ENCODE data around the gene NANS.
"Not testable (repeated sequence)": the region's sequence is repeated elsewhere in the genome, so short reads cannot be mapped to it uniquely, and the experiment has no call there.

Gene NANS

DNA sequence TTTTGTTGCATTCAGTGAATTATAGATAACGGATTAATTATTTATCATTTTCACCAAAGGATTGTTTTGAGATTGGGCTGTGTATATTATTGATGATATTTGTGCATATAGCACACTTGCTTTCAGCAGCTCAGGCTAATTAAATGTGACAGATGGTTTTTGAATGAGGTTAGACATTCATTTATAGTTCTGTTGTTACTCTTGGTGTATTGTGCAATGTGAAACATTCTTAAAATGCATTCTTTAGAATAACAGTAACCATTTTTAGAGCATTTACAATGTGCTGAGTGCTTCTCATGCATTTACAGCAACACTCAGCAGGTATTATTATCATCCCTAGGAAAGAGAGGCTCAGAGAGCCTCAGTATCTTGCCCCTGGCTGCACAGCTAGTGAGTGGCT, 23.8 kb downstream of the NANS start:
- DNase-seq (ENCODE audit: low read depth), result no peak

DNA sequence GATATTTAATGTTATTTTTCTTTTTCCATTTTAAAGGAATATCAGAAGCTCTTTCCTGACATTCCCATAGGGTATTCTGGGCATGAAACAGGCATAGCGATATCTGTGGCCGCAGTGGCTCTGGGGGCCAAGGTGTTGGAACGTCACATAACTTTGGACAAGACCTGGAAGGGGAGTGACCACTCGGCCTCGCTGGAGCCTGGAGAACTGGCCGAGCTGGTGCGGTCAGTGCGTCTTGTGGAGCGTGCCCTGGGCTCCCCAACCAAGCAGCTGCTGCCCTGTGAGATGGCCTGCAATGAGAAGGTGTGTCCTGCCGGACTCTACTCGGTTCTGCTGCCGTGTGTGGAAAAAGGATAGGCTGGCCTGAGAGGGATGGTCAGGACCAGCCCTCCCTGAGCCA, 24.2 kb downstream of the NANS start:
- no peak for DNase-seq (ENCODE audit: low read depth)

DNA sequence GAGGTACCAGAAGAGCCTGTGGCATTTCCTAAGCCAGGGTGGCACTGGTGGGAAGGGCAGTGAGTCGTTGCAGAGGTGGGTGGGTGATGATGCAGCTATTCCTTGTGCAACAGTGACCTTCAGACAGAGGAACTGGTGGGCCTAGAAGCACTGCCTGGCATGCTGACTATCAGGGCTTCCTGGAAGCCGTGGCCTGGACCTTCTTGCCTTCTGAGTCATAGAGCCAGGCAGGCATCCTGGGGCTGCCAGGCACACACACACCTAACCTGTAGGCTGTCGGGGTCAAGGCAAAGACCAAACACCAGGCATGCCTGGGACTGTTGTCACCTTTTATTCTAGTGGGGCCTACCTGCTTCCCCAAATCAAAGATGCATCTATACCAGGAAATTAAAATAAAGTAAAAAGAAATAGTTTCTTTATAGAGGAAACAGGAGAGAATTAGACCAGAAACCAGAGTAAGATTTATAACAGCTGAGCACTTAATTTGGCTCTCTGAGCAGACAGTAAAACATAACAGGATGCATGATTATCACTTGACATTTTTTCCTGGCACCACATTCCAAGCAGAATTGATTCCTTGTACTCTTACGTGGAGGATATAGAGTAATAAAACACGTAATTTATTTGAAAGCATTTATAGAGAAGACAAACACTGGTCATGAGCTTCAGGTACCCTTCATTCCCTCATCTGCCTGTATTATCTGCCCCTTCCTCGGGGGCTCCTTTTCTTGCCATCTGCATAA, 25.1 kb downstream of the NANS start:
- DNase-seq (ENCODE audit: low read depth), result peak; percentile 19

DNA sequence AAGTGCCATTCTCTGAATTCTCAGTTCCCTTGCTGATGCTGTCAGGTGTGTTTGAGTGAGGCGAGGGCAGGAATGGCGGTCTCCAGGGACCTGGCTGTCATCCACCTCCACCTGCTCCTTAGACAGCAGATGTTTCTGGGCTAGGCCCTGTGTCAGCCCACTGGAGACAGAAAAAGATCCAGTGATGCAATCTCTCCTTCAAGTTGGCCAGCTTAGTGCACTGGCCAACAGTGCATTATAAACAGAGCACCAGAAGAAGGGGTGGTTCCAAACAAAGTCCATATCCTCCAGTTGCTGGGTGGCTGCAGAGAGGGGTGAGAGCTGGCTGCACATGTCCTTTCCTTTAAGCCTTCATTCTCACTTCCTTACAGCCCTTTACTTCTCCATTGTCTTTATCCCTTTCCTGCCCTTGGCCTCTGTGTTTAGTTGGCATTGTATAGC, 26.5 kb downstream of the NANS start:
- no peak for DNase-seq (ENCODE audit: low read depth)

DNA sequence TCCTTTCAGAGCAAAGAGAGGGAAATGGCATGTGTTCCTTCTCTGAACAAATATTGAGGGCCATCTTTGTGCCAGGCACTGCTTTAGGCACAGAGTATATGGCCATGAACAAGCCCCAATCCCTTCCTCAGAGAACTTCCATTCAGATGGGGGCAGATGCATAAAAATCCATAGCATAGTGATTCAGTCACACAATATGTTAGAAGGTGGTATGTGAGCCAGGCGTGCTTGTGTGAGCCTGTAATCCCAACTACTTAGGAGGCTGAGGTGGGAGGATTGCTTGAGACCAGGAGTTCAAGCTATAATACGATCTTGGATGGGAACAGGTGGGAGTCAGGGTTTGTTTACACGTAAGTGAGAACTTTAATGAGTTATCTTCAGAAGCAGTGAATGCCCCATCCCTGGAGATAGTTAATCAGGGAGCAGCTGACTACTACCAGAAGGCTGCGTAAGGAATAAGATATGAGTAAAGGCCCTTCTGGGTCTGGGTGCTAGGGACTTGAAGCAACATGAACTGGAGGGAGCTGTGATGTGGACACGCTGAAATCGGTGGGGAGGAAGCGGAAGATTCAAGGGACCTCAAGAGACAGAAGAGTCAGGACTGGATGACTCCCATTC, 27.1 kb downstream of the NANS start:
- no peak for DNase-seq (ENCODE audit: low read depth)

DNA sequence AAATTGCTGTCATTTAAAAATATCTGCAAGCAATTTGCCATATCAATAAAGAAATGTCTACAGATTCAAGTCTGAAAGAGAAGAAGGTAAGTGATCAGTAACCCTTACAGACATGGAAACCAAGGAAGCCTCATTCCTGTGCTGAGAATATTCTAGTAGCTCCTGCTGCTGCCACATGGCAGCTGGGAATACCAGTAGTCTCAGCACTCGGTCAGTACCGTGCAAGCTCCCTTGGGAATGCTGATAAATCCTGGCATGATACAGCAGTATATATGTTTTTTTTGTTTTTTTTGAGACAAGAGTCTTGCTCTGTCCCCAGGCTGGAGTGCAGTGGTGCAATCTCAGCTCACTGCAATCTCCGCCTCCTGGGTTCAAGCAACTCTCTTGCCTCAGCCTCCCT, 27.9 kb downstream of the NANS start:
- no peak for DNase-seq (ENCODE audit: low read depth)

DNA sequence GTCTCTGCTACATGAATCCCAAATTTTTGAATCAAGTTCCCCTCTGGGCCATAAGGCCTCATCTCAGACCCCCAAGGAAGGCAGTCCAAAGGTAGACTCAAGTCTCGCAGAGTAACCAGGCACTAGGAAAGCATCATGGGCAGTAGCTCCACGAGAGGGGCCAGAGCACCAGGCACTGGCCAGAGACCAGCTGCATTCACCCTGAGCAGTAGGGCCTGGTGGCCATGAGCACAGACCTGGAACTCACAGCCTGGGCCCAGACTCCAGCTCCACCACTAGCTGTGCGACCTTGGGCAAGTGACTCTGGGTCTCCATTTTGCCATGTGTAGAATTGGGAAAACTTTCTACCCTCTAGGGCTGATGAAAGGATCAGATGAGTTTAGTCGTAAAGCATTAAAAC, 28.5 kb downstream of the NANS start:
- DNase-seq (ENCODE audit: low read depth), result no peak

DNA sequence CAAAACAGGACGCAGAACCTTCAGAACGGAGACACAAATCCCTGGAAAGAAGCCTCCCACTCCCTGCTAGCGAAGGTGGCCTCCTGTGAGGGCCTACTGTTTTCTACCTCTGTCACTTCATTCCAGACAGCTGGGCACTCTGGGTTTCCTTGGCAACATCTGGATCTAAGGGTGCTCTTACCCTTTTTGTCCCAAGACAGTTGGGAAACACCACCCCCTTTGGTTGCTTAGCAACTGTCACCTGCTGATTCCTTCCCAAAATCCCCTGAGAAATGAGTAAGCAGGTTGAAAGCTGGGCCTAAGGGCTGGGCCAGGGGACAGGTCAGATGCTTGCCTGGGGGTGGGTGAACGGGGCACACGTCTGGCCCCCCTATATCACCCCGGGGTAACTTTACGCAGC, 29.4 kb downstream of the NANS start:
- DNase-seq (ENCODE audit: low read depth), result no peak

DNA sequence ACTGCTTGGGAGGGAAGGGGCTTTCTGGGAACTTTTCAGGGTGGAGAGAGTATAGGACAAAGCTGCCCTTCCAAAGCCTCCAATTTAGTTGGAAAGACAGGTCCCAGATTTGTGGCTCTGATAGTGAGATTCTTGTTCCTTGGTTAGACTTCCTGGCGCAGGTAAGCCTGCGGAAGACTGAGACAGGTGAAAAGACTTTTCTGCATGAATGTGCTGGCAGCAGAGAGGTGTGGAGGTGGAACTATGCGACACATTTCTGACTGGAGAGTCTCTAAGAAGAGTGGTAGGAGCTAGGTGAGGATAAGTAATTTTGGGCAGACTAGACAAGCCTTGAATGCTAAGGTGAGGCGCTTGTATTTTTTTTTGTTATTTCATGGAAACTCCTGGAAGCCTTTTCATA, 29.9 kb downstream of the NANS start:
- DNase-seq (ENCODE audit: low read depth), result no peak

DNA sequence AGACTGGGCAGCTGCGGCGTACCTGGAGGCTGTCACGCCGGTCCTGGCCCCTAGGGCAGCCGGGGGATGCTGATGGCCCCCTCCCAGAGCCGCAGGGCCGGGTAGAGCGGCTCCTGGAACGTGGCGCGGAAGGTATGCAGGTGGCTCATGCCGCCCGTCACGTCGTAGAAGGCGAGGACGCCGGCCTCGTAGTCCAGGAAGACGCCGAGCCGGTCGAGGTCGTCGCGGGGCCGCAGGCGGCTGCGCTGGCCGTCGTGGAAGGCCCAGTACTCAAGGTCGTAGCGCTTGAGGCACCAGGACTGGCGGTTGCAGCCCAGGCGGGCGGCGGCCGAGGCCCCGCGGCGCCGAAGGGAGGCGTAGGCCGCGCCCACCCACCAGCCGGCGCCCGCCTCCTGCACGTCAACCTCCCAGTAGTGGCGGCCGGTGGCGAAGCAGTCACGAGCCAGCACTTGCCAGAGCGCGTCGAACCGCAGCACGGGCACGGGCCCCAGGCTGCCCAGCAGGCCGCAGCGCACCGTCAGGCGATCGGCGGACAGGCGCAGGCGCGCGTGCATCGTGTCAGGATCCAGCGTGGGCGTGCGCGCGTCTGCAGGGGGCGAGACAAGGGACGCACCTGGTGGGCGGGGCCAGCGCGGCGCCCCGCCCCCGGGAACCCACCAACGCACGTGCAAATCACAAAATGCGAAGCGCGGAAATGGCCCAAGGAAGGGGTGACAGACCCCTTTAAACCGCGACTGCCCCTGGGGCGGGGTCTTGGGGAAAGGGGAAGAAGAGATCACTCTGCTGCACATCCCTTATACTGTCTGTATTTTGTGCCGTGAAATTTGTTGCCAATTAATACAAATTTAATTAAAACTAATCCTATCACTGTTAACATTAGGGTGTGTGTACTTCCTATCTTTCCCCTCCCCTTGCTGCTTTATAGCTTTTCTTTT, 31.2 kb downstream of the NANS start:
- peak; percentile 28 for DNase-seq (ENCODE audit: low read depth)

DNA sequence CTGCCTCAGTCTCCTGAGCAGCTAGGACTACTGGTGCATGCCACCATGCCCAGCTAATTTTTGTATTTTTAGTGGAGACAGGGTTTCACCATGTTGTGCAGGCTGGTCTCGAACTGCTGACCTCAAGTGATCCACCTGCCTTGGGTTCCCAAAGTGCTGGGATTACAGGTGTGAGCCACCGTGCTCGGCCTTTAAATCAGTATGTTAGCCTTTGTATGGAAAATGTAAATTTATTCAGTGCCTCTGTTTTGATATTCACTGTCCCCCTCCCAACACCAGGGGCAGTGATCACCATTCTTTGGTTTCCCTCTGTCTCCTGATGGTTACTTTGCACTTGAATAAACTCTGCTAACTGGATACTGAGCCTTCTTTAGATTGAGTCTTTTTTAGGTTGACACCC, 34.1 kb downstream of the NANS start:
- DNase-seq (ENCODE audit: low read depth), result not testable (repeated sequence)

DNA sequence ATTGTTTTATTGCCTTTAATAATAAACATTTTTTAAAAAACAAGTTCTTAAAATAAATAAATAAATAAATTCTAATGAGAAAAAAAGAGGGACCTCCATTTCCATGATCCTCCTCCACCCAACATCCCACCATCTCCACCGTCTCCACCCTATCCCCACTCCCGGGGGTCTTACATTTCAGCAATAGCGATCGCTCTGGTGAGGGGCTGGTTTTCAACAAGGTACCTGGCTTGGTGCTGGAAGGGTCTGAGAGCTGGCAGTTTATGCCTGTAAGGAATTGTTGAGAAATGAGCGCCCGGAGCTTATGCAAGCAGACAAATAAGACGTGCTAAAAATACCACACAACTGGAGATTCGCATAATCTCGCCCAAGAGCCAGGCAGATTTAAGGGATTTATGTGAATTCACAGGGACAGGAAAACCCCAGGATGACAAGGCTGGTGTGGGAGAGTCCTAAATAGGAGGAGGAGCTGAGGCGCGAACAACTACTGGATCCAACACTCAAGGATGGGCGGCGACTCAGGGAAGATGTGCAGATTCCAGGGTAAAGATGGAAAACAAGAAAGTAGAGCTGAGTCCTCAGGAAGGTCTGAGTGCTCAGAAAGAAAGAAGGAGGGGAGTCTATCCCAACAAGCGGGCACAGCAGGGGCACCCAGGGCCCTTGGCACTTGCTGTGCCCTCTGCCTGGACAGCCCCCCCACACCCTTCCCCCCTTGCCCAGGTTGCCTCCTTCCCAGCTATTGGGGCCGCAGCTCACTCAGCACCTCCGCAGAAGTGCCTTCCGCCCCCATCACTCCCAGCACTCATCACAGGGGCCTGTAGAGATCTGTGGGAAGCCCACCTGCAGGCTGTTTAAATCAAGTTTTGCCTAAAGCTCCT, 35.4 kb downstream of the NANS start:
- DNase-seq (ENCODE audit: low read depth), result no peak

DNA sequence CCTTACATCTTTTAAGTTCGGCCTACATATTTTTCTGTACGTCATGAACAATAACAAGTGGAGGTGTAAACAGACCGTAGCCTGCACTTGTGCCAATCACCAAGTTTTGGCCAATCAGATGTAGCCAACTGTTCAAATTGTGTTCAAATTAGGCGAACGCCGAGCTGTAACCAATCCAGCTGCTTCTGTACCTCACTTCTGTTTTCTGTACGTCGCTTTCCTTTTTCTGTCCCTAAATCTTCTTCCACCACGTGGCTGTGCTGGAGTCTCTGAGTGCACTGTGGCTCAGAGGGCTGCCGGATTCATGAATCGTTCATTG, 36.0 kb downstream of the NANS start:
- no peak for DNase-seq (ENCODE audit: low read depth)

DNA sequence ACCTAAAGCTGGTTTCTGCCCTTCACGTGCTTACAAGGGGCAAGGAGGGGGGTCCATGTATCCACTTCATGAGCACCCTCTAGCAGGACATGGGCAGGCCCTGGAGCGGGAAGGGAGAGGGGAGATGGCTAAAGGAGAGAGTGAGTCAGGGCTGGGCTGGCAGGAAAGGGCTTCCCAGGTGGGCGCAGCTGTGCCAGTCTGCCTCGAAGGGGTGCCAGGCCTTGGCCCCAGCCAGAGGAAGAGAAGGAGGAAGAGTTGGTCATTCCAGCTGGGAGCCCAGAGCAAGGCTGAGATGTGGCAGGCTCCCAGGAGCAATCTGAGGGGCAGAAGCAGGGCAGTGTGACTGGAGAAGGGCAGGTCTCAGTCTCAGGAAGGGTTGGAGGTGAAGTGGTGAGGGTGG, 37.8 kb downstream of the NANS start:
- no peak for DNase-seq (ENCODE audit: low read depth)

DNA sequence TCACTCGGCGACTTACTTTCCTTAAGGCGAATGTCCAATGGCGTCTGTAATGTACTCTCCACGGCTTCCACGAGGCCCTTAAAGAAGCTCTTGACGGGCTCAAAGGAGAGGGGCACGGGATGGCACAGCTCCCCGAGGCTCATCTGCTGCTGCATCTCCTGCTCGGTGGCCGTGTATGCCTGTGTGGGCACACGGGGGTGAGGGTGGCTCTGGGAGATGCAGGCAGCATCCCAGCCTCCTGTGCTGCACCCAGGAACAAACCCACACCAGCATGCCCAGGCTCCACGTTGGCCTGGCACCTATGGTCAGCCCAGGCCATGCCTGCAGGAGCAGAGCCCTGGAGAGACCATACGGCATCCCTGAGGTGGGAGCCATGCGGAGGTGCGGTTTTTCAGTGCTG, 38.3 kb downstream of the NANS start:
- DNase-seq (ENCODE audit: low read depth), result no peak

DNA sequence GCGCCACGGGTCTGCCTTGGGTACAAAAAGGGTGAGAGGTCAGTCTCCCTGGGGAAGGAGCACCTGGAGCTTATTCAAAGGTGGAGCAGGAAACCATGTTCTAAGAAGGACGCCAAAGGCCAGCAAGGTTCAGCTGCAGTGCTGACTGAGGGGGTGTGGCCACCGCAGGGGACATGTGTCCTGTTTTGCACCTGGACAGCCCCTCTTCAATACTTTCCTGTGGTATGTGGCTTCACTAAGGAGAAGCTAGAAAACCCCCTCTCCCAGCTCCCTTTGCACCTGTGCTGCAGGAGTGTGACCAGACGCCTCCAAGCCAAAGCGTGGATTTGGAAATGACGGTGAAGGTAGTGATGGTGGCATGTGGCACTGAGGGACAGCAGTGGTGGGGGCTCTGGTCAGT, 38.9 kb downstream of the NANS start:
- no peak for DNase-seq (ENCODE audit: low read depth)

DNA sequence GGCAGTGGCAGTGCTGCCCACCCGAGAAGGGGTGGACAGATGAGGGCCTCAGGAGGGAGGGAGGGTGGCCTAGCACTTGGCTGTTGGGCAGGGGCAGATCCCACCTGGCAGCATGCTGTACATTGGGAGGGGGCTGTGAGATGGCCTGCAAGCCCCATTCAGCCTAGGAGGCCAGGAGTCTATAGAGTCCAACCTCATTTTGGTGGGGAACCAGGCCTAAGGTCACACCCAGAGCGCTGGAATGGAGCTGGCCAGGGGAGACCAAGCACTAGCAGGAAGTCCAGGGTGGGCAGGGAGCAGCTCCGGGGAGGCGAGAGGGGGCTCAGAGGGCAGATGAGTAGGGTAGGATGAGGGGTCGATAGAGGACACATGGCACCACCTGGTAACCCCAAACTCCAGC, 39.6 kb downstream of the NANS start:
- no peak for DNase-seq (ENCODE audit: low read depth)

DNA sequence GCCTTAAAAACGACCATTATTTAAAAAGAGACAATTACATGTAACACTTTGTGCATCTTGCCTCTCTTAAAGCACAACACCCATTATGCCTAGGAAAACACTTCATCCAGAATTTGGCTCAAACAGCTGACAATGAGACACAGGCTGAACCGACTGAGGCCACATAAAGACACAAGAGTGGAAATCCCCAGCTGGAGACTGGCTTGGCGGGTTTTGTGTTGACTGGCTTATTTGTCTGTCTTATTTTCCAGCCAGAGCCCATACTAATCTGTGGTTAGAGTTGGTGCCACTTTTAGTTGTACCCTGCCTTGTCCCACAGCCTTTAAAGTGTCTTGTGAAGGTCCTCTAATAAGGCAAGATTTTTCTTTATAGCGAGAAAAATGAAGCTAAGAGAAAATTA, 41.3 kb downstream of the NANS start:
- DNase-seq (ENCODE audit: low read depth), result peak; percentile 31

DNA sequence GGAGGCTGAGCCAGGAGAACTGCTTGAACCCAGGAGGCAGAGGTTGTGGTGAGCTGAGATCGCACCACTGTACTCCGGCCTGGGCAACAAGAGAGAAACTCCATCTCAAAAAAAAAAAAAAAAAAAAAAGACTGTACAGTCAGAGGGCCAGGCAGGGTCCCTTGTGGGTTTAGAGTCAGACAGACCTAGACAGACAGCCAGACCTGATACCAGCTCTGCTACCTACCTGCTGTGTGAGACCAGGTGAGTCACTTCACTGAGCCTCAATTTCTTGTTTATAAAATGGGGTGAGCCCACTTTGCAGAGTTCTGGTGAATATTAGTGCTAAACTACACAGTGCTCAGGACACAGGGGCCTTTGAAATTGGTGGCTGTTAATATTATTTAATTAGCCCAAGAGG, 42.8 kb downstream of the NANS start:
- no peak for DNase-seq (ENCODE audit: low read depth)

DNA sequence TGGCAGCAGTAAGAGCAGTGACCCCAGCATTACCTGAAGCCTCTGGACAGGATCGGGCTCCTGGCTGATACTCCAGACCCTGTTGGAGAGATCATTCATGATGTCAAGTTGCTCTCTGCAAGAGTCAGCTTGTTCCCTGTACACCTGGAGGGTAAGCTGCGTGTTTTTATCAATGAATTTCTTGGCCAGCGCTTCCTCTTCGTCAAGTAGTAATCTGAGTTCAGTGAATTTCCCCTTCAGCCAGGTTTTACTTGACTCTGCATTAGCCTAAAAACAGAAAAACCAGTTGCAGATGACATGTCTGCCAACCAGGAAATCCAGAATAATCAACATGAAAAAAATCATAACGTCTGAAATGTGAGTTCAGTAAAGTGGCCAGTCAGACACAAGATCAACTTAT, 43.4 kb downstream of the NANS start:
- DNase-seq (ENCODE audit: low read depth), result no peak

DNA sequence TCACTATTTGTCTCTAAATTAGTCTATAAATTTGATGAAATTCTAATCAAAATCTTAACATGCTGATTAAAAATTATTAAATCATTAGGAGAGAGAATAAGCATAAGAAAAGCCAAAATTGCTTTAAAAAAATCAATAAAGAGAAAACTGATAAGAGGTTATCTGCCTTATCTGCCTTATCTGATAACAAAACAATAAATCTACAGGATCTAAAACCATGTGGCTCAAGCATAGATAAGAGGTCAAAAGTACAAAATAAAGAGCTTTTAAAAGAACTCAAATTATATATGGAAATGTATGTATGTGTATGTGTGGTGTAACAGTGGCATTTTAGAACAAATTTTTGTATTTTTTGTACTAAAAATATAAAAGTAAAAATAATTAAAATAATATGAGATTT, 43.9 kb downstream of the NANS start:
- DNase-seq (ENCODE audit: low read depth), result no peak

DNA sequence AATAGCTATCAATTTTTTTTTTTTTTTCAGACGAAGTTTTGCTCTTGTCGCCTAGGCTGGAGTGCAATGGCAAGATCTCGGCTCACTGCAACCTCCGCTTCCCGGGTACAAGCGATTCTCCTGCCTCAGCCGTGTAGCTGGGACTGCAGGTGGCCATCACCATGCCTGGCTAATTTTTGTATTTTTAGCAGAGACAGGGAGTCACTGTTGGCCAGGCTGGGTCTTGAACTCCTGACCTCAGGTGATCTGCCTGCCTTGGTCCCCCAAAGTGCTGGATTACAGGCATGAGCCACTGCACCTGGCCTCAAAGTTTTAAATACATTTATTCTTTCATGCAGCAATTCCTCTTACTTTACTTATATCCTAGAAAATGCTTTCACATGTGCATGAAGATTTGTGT, 44.9 kb downstream of the NANS start:
- no peak for DNase-seq (ENCODE audit: low read depth)

Measured in activated T-helper 9 cell treated with anti-CD3 and anti-CD28 coated beads, Interleukin-2, amount 50 U/mL, for 16 hours (primary cell).